B cell (primary cell): Measurements from ENCODE around the gene TRIM74. TPM values are rescaled to one million over a fixed set of nuclear protein-coding genes. Genes with fewer than 3 reads are reported as not detected.
A peak's percentile ranks its signal among the peaks of the same experiment; 100 is the strongest.
"Not testable (repeated sequence)": the region's sequence is repeated elsewhere in the genome, so short reads cannot be mapped to it uniquely, and the experiment has no call there.

Experiments
- ATAC-seq: fragments of 200-7000 bp; cut with Tn5 transposase; one replicate; pipeline ENCODE4 v1.10.0; 2021; ENCODE audit warnings: low read depth, mild to moderate bottlenecking, moderate number of reproducible peaks, moderate library complexity
- CTCF ChIA-PET: fragments of 350-600 bp; sonication (Branson Sonifier 250); formaldehyde crosslinking; loops from one replicate; lab custom pipeline; 2021; ENCODE audit warnings: antibody characterized with exemption, inconsistent platforms; lab: Charles Lee
- POLR2A ChIA-PET: fragments of 350-600 bp; sonication (Branson Sonifier 250); formaldehyde crosslinking; loops from one replicate; lab custom pipeline; 2021; ENCODE audit warnings: antibody characterized with exemption; lab: Charles Lee
- DNase-seq: peaks from one replicate; pipeline ENCODE4 v3.0.0; 2013
- H2AFZ ChIP-seq: 2 replicates; pipeline ENCODE4 v1.6.1; 2012; ENCODE audit warnings: mild to moderate bottlenecking, low read depth, low read length; ENCODE audit not compliant: insufficient read depth, poor library complexity, severe bottlenecking
- H3K27ac ChIP-seq, 2 donors: 1 replicate in 1 of 2; 2 replicates in 1 of 2; pipeline ENCODE4 v1.5.1; 2012 to 2013; ENCODE audit warnings: low read length in 2 of 2, mild to moderate bottlenecking in 2 of 2, moderate library complexity in 1 of 2
- H3K27me3 ChIP-seq, 4 experiments: fragments of 200-600 bp in 1 of 4; sonication (generic) in 1 of 4; replicated peaks in 1 of 4; 1 replicate in 2 of 4; 2 replicates in 2 of 4; pipeline versions ENCODE4 v1.6.1 to v1.7.0; 2013 to 2016; ENCODE audit warnings: low read length in 3 of 4, mild to moderate bottlenecking in 2 of 4, mixed read lengths in 1 of 4, moderate library complexity in 1 of 4; ENCODE audit not compliant: insufficient read depth in 4 of 4, control insufficient read depth in 3 of 4; ENCODE audit errors: control extremely low read depth in 1 of 4
- H3K36me3 ChIP-seq, 2 experiments: replicated peaks in 1 of 2; 1 replicate in 1 of 2; 2 replicates in 1 of 2; pipeline versions ENCODE4 v1.6.1 to v1.7.1; 2013; ENCODE audit warnings: low read length in 1 of 2; ENCODE audit not compliant: insufficient read depth in 2 of 2, control insufficient read depth in 1 of 2; ENCODE audit errors: control extremely low read depth in 1 of 2, extremely low read depth in 1 of 2
- H3K4me1 ChIP-seq, 2 donors: fragments of 200-600 bp in 1 of 2; sonication (generic) in 1 of 2; 1 replicate in 1 of 2; 2 replicates in 1 of 2; pipeline versions ENCODE4 v1.5.1 to v1.6.1; 2013 to 2017; ENCODE audit warnings: low read length in 2 of 2; ENCODE audit not compliant: control insufficient read depth in 2 of 2, insufficient read depth in 2 of 2
- H3K4me2 ChIP-seq: replicated peaks from 2 replicates; pipeline ENCODE3; 2012; ENCODE audit warnings: mild to moderate bottlenecking, low read depth, low read length; ENCODE audit not compliant: poor library complexity, severe bottlenecking
- H3K4me3 ChIP-seq, 5 experiments: fragments of 200-600 bp in 1 of 5; sonication (generic) in 1 of 5; 1 replicate in 3 of 5; 2 replicates in 2 of 5; pipeline versions ENCODE4 v1.5.1 to v1.7.0; 2011 to 2016; ENCODE audit warnings: low read length in 4 of 5, mild to moderate bottlenecking in 4 of 5, low read depth in 2 of 5, control low read depth in 1 of 5, moderate library complexity in 1 of 5; ENCODE audit not compliant: insufficient read depth in 1 of 5; ENCODE audit errors: control extremely low read depth in 1 of 5, extremely low read depth in 1 of 5
- H3K79me2 ChIP-seq: fragments of 200-600 bp; sonication (generic); one replicate; pipeline ENCODE4 v1.6.0; 2016; ENCODE audit warnings: low read length; ENCODE audit not compliant: control insufficient read depth, insufficient read depth
- H3K9ac ChIP-seq: fragments of 200-600 bp; sonication (generic); 2 replicates; pipeline ENCODE4 v1.6.1; 2017; ENCODE audit warnings: mild to moderate bottlenecking, low read length, moderate library complexity
- H3K9me3 ChIP-seq, 3 donors: one replicate each; pipeline versions ENCODE4 v1.6.1 to v1.7.1; 2013; ENCODE audit warnings: low read length in 2 of 3; ENCODE audit not compliant: control insufficient read depth in 2 of 3, insufficient read depth in 1 of 3; ENCODE audit errors: control extremely low read depth in 1 of 3
- H4K20me1 ChIP-seq: 2 replicates; pipeline ENCODE4 v1.6.0; 2012; ENCODE audit warnings: mild to moderate bottlenecking, low read length; ENCODE audit not compliant: insufficient read depth, control insufficient read depth, poor library complexity, severe bottlenecking
- H3K27ac Mint-ChIP-seq: one replicate; pipeline ENCODE4 v1.8.0; 2021; ENCODE audit warnings: mixed read lengths
- H3K27me3 Mint-ChIP-seq: one replicate; pipeline ENCODE4 v1.8.0; 2021; ENCODE audit warnings: mixed read lengths
- H3K4me1 Mint-ChIP-seq: one replicate; pipeline ENCODE4 v1.8.0; 2021; ENCODE audit warnings: mixed read lengths
- H3K4me3 Mint-ChIP-seq: one replicate; pipeline ENCODE4 v1.8.0; 2021; ENCODE audit warnings: mixed read lengths
- H3K9me3 Mint-ChIP-seq: one replicate; pipeline ENCODE4 v1.8.0; 2022; ENCODE audit warnings: mixed read lengths; ENCODE audit not compliant: insufficient read depth
- WGBS: methylation state at CpG from one replicate; pipeline ENCODE4 v1.1.5; 2013; ENCODE audit warnings: missing lambda C conversion rate; ENCODE audit not compliant: insufficient coverage; 5-methylcytosine and 5-hydroxymethylcytosine counted together
- intact Hi-C: fragments of 100-400 bp; cut with micrococcal nuclease; formaldehyde crosslinking; loops from one replicate; pipeline ENCODE4 v1.10.0; 2022
- polyA plus RNA-seq: library from polyadenylated mRNA; depleted of rRNA; stranded (reverse); fragments of >200 nt; gene quantifications from 2 replicates; pipeline ENCODE4 v1.2.3, GENCODE V29; 2012
- total RNA-seq, 2 donors: library from RNA; stranded (reverse); fragments of 120-200 nt in 1 of 2; gene quantifications; 1 replicate in 1 of 2; 2 replicates in 1 of 2; pipeline versions ENCODE4 v1.2.3 to v1.2.4, GENCODE V29; 2013 to 2022

Gene TRIM74
- total and polyA plus RNA-seq, 2 donors (not counting 1 experiment from before 2014, with no cell fraction given), result 0.97 to 1.2 TPM

GRCh38 chr7:72965186-72965975, 3.9 kb downstream of the TRIM74 start:
- H3K27ac ChIP-seq, H3K79me2 ChIP-seq, H3K27me3 Mint-ChIP-seq, H3K9me3 Mint-ChIP-seq, H3K4me2 ChIP-seq, H3K4me3 Mint-ChIP-seq, H3K36me3 ChIP-seq, H3K27ac Mint-ChIP-seq, H3K4me1 ChIP-seq, POLR2A ChIA-PET, H2AFZ ChIP-seq, CTCF ChIA-PET, H3K4me1 Mint-ChIP-seq, H3K9ac ChIP-seq, H3K27me3 ChIP-seq, H3K9me3 ChIP-seq, intact Hi-C loops, H3K4me3 ChIP-seq, DNase-seq, H4K20me1 ChIP-seq: not testable (repeated sequence)
- no CpG with 5 or more reads among the region's 31 CpGs for WGBS
- ATAC-seq, result peak; percentile 70

DNA sequence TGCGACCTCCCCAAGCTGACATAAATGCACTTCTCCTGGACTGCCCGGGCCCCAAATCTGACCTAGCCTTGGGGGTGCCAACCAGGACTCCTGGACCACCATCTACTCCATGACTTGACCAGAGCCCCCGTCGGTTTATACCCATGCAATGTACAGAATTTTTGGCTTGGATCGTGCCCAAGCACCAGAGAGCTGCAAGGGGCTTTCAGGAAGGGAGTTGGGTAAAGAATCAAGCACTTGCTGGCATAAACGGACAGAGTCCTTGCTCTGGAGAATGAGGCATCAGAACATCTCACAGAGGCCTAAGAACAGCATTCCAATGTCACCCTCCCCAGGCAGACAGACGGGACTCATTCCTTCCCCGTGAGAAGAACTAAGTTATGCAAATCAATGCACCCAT, 6.2 kb downstream of the TRIM74 start:
- CTCF ChIA-PET, H3K9me3 Mint-ChIP-seq, intact Hi-C loops, H3K9ac ChIP-seq, H3K4me1 Mint-ChIP-seq, H3K4me3 ChIP-seq, H3K79me2 ChIP-seq, H3K27ac ChIP-seq, H4K20me1 ChIP-seq, H3K4me3 Mint-ChIP-seq, H3K27me3 ChIP-seq, H3K27ac Mint-ChIP-seq, H3K9me3 ChIP-seq, H3K27me3 Mint-ChIP-seq, POLR2A ChIA-PET, H3K4me2 ChIP-seq, H3K4me1 ChIP-seq, H2AFZ ChIP-seq, DNase-seq, ATAC-seq, H3K36me3 ChIP-seq: not testable (repeated sequence)
- WGBS, result no CpG with 5 or more reads among the region's 8 CpGs

DNA sequence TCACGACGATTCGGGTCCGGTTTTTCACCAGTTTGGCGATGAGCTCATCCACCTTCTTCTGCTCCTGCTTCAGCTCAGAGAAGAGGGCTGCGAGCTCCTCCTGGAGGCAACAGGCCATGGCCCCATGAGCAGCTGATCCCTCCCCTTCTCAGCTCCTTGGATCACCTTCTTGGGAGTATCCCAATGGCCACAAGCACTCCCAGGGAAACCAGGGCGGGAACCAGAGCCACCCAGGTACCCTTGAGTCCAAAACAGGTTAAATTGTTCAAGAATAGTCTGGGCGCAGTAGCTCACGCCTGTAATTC, 8.0 kb downstream of the TRIM74 start:
- ATAC-seq, result not testable (repeated sequence)

GRCh38 chr7:72960626-72961345, 8.5 kb downstream of the TRIM74 start:
- no CpG with 5 or more reads among the region's 20 CpGs for WGBS
- H3K27ac Mint-ChIP-seq, result not testable (repeated sequence)

More for the DNA sequence above, 8.0 kb downstream of the TRIM74 start:
- CTCF ChIA-PET, H2AFZ ChIP-seq, DNase-seq, H3K27me3 Mint-ChIP-seq, H3K9me3 Mint-ChIP-seq, H3K4me3 Mint-ChIP-seq, H3K27ac ChIP-seq, H3K9ac ChIP-seq, H3K4me2 ChIP-seq, H3K27me3 ChIP-seq, H3K4me3 ChIP-seq, H3K27ac Mint-ChIP-seq, H4K20me1 ChIP-seq, H3K36me3 ChIP-seq, H3K4me1 ChIP-seq, H3K9me3 ChIP-seq, intact Hi-C loops, H3K79me2 ChIP-seq, H3K4me1 Mint-ChIP-seq, POLR2A ChIA-PET: not testable (repeated sequence)
- WGBS, result no CpG with 5 or more reads among the region's 9 CpGs

More at GRCh38 chr7:72960626-72961345, 8.5 kb downstream of the TRIM74 start:
- H3K4me1 Mint-ChIP-seq, H2AFZ ChIP-seq, H3K27ac ChIP-seq, H3K4me1 ChIP-seq, H3K79me2 ChIP-seq, CTCF ChIA-PET, H3K9ac ChIP-seq, H3K9me3 Mint-ChIP-seq, H3K4me3 Mint-ChIP-seq, H3K27me3 ChIP-seq, H3K9me3 ChIP-seq, H3K4me2 ChIP-seq, H4K20me1 ChIP-seq, intact Hi-C loops, DNase-seq, H3K36me3 ChIP-seq, H3K4me3 ChIP-seq, H3K27me3 Mint-ChIP-seq, ATAC-seq, POLR2A ChIA-PET: not testable (repeated sequence)
